Colon (tissue), 2 donors: Measurements from ENCODE around the gene SLC12A4.

Experiments
- FAIRE-seq: peaks from 2 replicates; lab custom pipeline; 2012; peaks lifted over from hg19 to GRCh38; lab: Jason Lieb, UNC
- donor health status: control.
- donor health status: control.

The SLC12A4 gene

DNA sequence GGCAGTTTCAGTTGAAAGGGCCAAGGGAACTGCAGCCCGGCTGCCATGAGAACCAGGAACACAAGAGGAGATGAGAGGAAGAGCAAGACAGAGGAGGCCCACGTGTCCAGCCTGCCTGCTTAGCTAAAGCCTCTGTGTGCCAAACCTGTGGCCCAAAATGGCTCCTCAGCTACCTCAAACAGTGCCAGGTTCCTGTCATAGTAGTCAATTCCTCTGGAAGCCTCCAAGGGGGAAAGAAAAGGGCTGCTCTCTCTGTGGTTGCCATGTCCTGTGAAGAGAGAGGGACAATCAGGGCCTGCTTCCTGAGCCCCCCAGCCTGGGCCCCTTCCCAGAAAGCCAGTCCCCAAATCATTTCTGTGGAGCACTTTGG, 5.2 kb downstream of the SLC12A4 start:
- no peak for FAIRE-seq

DNA sequence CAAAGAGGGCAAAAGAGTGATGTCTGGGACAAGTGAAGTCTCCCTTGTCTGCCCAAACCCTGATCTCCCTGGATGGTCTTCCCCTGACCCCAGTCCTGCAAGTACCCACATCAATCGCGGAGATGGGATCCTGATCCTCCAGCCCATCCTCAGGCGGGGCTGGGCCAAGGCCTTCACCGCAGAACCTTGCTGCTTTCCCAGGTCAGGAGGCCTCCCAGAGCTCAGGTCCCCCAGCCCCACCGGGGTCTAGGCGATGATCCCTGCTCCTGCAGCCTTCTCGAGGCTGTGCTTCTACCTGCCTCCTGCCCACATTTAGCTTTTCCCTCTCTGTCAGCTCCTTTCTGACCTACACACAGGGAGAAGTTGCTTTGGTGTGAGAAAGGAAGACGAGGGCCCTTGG, 6.3 kb downstream of the SLC12A4 start:
- no peak for FAIRE-seq

DNA sequence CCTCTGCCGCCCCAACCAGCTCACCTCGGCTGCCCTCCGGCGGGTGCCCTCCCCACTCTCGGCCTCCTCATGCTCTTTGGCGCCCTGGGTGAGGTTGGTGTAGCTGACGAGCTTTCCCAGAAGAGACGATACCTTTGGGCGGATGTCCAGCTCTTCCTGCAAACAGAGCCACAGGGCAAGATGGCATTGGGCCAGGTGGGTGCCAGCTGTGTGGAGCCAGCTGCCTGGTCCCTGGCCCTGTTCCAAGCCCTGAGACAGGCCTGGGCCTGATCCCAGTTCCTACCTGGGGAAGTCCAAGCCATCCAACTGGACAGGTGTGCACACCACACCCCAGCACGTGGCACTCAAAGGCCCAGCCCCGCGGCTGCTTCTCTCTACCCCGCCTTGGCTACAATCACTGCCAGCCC, 6.9 kb downstream of the SLC12A4 start:
- no peak for FAIRE-seq

DNA sequence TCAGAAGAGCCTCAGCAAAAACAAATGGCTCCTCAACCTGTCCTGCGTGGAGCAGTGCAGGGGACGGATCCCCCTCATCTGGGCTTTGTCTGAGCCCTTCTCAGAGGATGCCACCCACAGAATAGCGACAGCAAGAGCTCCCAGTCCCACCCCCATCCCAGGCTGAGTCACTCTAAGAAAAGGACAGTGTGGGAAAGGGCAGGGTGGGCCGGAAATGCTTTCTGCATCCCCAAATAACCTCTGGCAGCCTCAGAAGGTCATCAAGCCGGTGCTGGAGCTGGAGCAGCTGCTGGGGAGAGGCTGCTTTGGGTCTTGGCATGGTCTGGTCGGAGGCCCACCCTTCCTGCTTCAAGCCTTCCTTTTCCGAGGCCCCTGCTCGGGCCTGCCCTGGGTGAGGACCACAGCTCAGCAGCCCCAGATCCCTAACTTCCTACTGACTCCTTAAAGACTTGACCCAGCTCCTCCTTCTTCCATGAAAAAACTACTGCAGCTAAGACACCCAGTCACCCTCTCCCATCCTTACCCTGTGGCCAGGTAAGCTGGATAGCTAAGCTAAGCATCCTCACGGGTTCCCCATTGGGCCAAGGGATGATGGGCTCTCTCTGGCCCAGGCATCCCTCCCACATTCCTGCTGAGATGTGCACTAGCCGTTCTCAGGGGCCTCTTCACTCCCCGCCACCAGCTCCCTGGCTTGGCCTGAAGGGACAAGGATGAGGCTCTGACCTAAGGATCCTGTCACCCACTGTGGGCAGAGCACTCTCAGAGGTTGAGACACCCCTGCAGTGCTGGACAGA, 8.7 kb downstream of the SLC12A4 start:
- no peak for FAIRE-seq

DNA sequence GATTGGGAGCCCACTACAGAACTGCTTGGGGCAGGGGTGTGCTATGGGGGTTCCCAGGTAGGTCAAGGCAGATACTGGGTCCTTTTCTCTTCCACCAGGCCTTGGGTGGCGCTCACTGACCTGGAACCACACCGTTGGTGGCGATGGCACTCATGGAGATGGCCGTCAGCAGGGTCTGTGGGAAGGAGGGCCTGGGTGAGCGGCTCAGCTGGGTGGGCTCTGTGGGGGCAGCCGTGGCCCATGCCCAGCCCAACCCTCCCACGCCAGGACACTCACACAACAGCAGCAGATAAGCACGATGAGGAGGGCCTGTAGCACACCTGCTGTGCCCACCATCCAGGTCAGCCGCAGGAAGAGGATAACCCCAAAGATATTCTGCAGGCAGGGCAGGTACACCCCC, 10.8 kb downstream of the SLC12A4 start:
- no peak for FAIRE-seq

DNA sequence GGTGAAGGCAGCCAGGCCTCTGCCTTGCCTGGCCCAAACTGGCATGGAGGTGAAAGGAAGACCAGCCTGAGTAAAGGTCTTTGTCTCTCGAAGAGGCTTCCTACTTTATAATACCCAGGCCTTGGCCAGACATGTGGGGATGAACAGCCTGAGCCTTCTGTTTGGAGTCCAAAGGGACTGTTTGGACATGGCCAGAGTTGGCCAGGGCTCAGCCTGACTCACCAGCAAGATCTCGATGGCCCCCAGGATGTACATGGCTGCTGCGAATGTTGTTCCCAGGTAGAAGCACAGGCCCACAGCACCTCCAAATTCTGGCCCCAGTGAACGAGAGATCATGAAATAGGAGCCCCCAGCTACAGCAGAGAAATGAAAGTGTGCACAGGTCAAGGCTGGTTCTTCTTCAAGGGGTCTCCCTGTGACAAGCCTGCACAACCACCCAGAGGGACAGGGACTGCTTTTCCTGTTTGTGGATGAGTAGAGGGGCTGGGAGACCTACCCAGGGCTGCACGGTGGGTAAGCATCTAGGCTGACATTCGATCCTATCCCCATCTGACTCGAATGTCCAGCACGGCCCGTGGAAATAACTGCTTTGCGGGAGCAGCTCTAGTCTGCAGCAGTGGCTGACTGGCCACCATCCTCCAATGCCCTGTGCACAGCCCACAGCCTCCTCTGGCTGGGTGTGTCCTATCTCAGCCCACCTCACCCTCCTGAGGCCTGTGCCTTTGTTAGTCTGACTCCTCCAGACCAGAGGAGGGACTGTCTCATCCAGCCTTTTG, 13.8 kb downstream of the SLC12A4 start:
- FAIRE-seq: no peak

DNA sequence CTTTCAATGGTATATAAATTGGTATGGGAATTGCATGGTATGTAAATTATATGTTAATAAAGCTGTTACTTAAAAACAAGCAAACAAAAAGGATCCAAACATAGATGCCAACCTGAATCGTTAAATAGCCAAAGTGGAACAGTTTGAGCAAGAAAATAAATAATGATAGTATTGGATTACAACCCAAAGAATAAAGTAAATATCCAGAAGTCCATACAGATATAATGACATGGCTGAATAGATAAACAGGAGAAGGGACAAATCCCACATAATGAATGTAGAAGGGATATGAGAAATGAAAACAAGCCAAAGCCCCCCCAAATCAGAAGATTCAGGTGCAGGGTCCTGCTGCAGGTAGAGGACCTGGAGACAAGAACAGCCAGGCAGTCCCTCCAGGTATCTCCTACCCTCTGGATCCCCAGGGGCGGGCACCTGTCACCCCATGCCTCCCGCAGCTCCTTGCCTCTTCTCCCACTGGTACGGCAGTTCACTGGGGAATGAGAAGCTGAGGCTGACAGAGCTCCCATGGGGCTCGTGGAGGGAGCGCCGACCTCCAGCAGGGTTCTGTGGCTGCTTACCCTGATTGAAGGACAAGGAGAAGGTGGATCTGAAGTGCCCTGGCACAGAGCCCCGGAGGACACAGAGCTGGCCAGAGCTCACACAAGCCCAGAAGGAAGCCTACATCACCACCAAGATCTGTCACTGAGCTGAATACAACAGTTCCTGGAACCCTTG, 14.6 kb downstream of the SLC12A4 start:
- FAIRE-seq: no peak

DNA sequence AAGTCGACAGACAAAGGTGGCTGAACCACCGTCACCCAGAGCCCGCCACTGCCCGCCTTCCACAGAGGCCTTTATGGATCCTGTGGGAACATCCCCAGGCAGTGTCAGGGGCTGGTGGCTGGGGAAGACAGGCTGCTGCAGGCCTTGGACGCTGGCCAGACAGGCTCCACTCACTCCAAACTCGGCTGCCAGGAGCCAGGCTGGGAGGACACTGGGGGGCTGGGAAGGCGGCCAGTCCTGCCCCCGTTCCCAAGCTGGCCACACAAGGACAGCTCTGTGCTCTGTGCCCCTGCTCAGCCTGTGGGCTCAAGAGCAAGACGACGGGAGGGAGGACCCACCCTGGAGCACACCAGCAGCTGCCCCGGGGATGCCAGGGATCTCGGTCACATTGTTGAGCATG, 17.0 kb downstream of the SLC12A4 start:
- no peak for FAIRE-seq

DNA sequence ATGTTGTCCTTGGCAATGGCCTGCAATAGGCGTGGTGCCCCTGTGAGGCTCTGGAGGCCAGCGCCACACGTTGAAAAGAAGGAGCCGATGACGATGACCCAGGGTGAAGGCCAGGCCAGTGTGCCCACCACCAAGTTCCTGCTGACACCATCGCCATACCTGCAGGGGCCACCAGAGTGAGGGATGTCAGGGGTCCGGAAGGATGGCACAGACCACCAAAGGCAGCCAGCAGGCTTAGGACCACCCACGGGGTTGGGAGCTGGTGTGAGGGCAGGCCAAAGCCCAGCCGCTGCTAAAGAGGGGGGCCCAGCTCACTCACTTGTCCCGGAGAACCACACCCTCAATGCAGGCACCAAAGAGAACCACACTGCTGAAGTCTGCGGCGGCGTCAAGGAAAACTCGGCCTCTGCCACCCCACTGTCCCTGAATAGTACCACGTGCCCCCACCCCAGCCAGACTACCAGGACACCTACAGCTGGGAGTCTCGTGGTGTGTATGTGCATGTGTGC, 18.0 kb downstream of the SLC12A4 start:
- FAIRE-seq: no peak

DNA sequence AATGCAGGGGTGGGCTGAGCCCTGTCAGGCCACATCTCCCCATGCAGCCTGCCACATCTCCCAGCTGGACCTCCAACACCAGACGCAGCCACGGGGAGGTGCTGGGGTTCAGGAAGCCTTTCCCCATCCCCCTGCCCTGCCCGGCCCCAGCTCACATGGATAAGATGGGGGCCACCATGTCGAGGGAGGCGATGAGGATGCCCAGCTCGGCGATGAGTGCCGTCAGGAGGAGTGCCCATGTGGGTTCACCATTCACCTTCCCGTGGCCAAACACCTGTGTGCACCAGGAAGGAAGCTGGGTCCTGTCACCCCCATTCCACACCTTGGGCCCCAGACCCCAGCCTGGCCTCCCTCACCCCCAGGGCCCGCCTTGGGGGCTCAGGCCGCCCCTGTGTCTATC, 18.8 kb downstream of the SLC12A4 start:
- FAIRE-seq: no peak

DNA sequence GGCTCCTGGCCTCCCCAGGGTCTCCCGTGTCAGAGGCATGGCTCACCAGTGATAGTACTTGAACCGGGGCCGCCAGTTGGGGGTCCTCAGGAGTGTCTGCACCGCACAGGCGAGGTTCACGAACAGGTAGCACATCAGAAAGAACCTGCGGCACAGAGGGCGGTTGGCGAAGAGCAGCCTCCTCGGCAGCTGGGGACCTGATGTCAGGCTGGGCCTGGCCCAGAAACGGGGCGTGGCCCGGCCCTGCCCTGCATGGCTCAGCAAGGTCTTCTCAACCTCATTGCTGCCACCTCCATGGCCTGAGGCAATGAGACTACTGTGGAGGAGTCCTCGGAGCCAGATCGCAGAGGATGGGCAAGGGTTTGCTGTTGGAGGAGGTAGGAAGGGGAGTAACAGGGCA, 20.4 kb downstream of the SLC12A4 start:
- FAIRE-seq: no peak

DNA sequence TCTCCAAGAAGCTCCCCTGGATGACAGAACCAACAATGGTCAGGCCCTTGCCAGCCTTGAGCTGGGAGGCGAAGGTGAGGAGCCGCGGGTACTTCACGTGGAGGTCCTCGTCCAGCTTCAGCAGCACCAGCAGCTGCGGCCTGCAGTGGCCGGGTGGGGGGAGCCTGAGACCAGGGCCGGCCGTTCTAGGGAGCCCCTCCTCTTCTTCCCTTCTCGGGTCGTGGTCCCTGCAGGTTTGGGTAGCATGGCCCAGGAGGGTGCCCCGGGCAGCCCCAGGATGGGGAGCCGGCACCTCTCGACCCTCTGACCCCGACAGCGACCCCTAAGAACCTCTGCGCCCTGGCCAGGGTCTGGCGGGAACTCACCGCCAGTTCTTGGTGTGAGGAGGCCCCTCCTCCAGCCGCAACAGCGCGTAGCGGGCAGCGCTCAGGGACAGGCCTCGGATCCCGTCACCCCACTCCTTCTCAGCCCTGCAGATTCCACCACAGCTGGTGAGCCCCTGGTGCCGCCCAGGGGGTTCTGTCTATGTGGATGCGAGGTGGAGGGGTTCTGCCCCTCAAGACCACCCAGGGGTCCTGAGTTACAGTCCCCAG, 21.4 kb downstream of the SLC12A4 start:
- FAIRE-seq: no peak

DNA sequence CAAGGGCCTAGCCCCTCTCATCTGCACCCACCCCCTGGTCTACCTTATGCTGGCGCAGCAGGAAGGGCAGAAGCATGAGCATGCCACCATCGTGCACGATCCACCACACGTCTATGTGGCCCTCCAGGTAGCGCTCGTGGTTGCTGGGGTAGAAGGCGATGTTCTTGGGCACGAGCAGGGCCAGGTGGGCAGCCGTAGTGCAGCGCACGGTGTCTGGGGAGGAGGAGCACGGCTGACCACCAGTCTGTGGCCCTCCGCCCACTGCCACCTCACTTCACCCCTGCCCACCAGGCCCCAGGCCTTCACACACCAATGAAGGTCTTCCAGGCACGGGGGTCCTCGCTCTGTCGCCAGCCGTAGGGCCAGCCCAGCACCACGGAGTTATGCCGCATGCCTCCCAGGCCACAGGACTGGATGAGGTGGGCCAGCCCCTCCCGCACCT, 22.3 kb downstream of the SLC12A4 start:
- FAIRE-seq: no peak

DNA sequence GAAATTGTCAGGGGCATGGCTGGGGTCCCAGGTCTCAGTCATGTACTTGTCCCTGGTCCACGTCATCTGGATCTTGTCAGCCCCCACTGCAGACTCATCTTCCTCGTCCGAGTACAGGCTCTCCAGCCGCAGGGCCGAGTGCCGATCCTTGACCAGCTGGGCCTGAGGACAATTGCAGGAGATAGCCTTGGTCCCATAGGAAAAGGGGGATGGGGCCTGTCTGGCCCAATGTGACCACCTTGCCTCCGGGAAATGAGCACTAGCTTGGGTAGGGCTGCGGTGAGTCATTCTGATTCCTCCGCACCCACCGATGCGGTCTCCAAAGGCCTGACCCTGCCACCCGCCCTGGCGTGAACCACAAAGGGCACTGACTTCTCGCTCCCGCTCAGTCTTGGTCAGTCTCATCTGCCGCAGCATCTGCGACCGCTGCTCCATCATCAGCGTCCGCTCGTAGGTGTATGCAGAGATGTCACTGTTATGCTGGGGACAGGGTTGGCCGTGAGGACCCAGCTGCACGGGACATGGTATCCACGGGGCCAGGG, 23.0 kb downstream of the SLC12A4 start:
- no peak for FAIRE-seq

DNA sequence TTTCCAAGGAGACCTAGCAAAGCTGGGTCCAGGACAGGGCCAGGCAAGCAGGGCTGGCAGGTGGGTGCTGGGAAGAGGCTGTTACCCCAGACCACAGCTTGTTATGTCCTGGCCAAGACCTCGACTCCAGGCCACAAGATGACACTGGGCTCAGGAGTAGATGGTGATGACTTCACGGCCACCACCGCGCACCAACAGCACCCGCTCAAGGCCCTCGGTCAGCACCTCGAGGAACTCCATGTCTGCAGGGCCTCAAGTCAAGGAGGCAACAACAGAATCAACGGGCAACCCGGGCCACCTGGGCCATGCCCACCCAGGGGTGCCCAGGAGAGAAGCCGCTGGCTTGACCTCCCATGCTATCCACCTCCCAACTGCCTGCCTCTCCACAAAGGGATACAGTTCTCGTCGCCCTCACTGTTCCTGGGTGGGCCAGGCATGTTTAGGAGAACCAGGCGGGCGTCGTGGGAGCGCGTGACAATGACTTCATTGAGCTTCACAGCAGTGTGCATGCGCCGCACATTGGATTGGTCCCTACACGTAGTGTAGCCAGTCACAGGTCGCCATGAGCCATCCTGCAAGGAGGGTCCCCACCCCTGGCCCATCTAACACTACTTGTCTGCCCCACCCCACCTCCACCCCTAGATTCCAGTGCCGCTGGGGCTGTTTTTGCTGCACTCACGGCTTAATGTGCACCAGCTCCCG, 23.6 kb downstream of the SLC12A4 start:
- FAIRE-seq: no peak

DNA sequence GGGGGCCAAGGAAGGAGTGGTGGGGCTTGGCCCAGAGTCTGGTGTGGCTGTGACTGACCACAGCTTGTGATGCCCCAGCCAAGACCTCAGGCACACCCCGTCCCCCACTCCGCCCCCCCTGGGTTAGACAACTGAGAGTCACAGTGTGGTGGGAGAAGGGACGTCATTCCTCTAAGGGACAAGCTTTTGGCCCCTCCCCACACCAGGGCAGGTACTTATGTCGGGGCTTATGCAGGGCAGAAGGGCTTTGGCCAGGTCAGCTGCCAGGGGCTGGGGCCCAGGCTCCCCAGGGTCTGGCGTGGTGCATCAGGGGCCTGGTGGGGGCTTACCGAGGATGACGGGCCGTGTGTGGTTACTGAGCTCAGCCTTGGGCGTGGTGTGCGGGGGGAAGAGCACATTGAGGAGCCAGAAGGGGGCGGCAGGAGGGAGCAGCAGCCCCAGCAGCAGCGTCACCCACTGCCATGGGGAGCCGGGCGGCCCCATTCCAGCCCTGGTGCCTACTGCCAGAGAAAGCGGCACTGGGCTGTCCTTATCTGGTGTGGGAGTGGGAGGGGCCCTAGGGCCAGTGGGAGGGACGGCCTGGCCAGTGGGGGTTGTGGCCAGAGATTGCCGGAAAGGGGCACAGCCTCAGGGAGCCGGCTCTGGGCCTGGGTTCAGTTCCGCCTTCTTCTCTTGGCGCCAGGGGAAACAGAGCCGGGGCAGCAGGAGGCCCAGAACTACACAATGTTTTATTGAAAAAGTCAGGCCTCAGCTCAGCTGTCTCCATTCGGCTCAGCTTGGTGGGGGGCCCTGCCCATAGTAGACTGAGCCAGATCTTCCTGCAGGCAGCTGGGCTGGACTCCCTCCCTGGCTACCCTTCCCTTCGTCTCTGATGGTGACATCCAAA, 24.6 kb downstream of the SLC12A4 start, which contains the start of gene LCAT:
Gene LCAT (minus strand): TSS at position 502 of the 886 bp plus-strand sequence. CDS start 19 bp downstream, at position 483.
- no peak for FAIRE-seq

DNA sequence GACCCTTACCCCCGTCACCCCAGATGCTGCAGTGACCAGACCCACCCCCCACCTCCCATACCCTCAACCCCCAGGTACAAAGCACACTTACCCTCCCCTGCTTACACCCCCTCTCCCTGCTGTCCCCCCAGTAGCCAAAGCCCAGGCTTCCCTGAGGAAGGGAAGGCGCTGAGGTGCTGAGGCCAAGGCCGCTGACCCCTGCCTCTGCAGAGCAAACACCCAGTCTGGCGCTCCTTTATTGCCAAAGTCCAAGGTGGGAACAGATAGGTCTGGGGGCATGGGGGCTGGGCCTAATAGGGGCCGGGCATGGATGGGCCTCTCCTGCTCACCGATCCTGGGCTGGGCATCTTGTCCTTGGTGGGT, 25.2 kb downstream of the SLC12A4 start:
- FAIRE-seq: no peak

DNA sequence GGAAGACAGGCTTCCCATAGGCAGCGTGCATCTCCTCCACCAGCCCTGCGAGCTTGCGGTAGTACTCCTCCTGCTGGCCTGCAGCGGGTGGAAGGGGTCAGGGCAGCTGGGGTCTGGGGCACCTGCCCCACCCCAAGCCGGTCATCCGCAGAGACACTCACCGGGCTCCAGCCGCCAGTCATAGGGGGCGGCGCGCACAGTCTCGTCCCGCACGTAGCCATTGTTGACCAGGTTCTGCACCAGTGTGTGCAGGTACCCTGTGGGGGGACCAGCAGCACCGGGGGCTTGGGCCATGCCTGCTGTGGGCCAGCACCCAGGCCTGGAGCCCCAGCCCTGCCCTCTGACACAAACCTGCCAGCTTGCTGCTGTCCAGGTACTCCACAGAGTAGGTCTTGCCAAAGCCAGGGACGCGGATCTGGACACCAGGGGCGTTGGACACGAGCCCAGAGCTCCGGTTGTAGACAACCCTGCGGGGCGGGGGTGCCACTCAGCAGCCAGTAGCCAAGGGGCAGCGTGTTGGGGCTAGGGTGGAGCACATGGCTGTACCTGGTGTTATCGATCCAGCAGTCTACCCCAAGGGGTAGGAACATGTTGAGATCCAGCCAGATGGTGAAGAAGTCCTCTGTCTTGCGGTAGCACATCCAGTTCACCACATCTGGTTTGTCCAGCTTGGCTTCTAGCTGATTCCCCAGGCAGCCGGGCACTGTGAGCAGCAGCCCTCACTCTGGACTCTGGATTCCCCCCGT, 25.8 kb downstream of the SLC12A4 start:
- FAIRE-seq: no peak

DNA sequence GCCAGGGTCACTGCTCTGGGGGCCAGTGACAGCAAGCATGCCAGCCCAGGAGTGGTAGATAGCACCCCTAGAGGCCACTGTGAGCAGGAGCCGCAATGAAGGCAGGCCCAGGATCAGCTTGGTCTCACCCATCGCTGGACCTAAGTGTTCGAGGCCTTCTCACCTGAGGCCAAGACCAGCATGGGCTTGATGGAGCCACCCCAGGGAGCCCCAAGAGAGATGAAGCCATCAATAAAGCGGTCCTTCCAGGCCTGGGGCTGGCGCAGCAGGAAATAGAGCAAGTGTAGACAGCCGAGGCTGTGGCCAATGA, 26.3 kb downstream of the SLC12A4 start:
- no peak for FAIRE-seq
